WI38 (cell line): ENCODE measurements around the gene CEP112.

Experiments used
- H3K4me3 ChIP-seq: 2 replicates; pipeline ENCODE4 v1.5.1; 2011; ENCODE audit warnings: low read depth, mild to moderate bottlenecking, control low read depth, low read length
- TF ChIP-seq, protein P1 (sequence below): IDR thresholded peaks from 2 replicates; pipeline ENCODE4 v1.5.1; 2012; ENCODE audit warnings: low read depth, mild to moderate bottlenecking, control low read depth, low read length

The CEP112 gene

DNA sequence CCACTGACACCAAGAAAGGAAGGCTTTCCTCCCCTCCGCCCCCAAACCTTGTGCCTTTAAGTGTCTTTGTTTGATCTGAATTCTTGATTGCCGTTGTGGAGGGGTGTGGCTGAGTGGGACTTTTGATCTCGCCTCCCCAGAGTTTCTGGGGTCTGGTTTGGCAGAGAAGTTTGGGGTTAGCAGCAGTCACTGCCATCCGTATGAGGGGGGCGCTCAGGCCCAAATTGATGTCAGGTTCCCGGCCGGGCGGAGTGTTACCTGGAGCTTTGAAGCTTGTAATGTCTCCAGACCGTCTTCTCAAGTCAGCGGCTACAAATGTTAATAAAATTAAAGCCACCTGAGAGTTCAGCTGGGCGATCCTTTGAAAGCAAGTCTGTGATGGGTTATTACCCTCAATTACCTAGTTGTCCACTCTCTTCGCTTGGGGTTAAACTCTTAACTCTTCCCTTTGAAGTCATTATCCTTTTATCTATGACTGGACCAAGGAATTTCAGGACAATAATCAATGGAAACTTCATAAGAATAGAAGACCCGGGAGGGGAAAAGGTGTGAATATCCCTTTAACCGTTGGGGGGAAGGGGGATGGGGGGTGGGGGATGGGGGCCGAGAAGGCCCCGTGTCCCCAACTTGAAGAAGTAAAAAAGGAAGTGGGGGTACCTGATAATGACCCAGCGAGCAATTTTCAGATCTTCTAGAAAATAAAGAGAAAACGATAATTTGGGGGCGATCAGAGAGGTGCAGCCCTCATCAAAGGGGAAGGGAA, 598.7 kb downstream of the CEP112 start:
- TF ChIP-seq, protein P1, sequence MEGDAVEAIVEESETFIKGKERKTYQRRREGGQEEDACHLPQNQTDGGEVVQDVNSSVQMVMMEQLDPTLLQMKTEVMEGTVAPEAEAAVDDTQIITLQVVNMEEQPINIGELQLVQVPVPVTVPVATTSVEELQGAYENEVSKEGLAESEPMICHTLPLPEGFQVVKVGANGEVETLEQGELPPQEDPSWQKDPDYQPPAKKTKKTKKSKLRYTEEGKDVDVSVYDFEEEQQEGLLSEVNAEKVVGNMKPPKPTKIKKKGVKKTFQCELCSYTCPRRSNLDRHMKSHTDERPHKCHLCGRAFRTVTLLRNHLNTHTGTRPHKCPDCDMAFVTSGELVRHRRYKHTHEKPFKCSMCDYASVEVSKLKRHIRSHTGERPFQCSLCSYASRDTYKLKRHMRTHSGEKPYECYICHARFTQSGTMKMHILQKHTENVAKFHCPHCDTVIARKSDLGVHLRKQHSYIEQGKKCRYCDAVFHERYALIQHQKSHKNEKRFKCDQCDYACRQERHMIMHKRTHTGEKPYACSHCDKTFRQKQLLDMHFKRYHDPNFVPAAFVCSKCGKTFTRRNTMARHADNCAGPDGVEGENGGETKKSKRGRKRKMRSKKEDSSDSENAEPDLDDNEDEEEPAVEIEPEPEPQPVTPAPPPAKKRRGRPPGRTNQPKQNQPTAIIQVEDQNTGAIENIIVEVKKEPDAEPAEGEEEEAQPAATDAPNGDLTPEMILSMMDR: no peak
- no peak overlapping the region; the same call in 1 of the 2 replicates for H3K4me3 ChIP-seq

DNA sequence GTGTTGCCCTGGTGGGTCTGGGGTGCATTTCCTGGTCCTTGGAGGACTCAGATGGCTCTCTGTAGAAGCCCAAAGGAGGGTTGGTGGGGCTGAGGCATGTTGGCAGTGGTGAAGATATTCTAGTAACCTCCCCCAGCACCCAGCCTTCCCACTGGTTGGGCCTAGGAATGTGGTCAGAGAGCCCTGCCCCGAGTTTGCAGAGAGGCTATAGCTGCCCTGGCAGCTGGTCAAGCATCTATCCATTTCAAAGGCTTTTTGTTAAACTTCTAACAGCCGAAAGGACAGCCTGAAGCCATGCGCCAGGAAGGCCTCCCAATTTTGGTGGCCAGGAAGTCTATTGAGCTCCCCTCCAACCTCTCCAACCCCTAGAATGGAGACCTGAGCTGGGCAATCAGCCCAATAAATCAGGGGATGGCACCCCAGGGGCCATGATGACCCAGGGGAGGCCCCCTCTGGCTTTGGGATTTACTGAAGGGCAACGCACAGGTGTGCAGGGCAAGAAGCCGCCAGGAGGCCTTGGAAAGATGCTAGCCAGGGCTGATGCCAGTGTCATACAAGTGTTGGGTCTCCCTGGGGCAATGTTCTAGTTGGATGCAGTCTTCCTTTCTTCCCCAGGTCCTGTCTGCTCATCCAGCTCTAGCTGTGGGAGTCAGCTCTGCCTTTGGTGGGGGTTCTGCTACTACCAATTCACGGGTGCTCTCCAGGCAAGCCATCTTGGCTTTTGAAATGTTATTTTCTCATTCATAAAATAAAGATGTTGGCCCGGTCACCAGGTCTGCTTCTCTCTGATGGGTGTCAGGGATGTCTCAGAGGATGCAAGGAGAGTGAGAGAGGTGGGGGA, 599.6 kb downstream of the CEP112 start:
- no peak overlapping the region for H3K4me3 ChIP-seq
- TF ChIP-seq, protein P1: no peak

- no peak overlapping the region for H3K4me3 ChIP-seq
- TF ChIP-seq, protein P1: no peak
These were observed 602.6 kb downstream of the CEP112 start for GRCh38 chr17:65589321-65589720.

- H3K4me3 ChIP-seq: no peak overlapping the region
- TF ChIP-seq, protein P1: no peak
These were observed 603.6 kb downstream of the CEP112 start for GRCh38 chr17:65588181-65588808.

DNA sequence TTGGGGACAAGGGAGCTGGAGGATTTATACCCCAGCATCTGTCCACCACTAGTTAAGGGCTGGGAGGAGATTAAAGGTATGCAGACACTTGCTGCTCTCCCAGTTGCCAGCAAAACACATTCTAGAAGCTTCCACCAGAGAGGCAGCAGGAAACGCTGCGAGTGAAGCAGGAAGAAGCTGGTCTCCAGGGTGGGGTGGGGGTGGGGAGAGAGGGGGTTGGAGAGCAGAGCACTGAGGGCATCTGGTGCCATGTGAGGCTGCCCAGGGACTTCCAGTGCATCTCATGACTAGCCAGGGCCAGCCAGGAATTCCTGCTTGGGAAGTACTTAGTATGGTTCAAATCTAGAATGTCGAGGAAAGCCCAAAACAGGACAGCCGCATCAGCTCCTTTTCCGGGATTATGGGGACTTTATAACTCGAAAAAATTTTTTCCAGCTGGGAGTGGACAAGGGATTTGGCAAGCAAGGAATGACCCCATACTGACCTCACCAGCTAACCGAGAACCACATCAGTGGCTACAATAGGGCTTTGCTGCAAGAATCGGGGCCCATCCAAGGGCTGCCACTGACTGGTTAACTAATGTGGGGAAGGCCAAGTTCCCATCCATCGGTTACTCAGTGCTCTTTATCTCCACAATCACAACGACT, 604.3 kb downstream of the CEP112 start:
- no peak overlapping the region for H3K4me3 ChIP-seq
- TF ChIP-seq, protein P1: no peak

DNA sequence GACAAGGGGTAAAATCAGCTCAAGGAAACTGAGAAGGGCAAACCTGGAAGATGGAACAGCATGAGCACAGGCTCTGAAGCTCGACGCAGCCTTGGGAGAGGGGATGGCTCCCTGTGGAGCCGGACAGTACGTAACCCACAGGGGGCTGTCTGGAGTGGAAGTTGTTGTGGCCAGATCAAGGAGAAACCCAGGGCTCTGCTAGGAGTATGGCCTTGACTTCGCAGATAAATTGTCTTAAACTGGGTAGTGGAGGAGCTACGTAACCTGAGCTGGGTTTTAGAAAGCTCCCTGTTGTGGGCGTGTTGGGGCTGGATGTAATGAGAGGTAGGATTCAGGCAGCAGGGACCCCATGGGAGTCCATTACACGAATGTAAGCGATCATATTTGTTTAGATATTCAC, 605.0 kb downstream of the CEP112 start:
- H3K4me3 ChIP-seq: no peak overlapping the region
- TF ChIP-seq, protein P1: no peak
